H1 (cell line): Measurements from ENCODE around the gene TRABD2B. TPM values are rescaled to one million over a fixed set of nuclear protein-coding genes. Genes with fewer than 3 reads are reported as not detected.

Source experiments
- ATF3 ChIP-seq: IDR thresholded peaks from 2 replicates; pipeline ENCODE4 v1.6.1; 2011; ENCODE audit warnings: low read depth, mild to moderate bottlenecking, low read length; ENCODE audit not compliant: insufficient read depth
- MAFK ChIP-seq: IDR thresholded peaks from 2 replicates; pipeline ENCODE4 v1.6.1; 2012; ENCODE audit warnings: low read depth, mild to moderate bottlenecking, improper control_type of control experiment, low read length
- NANOG ChIP-seq: IDR thresholded peaks from 2 replicates; pipeline ENCODE4 v1.6.1; 2011; ENCODE audit warnings: low read length, low read depth, mild to moderate bottlenecking, inconsistent platforms; ENCODE audit not compliant: insufficient read depth, poor library complexity, severe bottlenecking
- SUZ12 ChIP-seq: fragments of 200-600 bp; sonication (generic); IDR thresholded peaks from 2 replicates; pipeline ENCODE4 v1.6.1; 2012; ENCODE audit warnings: mild to moderate bottlenecking, inconsistent platforms, low read length, moderate library complexity, mixed read lengths
- polyA plus RNA-seq, 7 experiments: library from polyadenylated mRNA; depleted of rRNA in 3 of 7; stranded (reverse) in 5 of 7; unstranded in 2 of 7; fragments of >200 nt in 5 of 7; fragments of 200-250 nt in 2 of 7; gene quantifications; 1 replicate in 5 of 7; 2 replicates in 1 of 7; 4 replicates in 1 of 7; pipeline versions ENCODE4 v1.2.1 to v1.2.3, GENCODE V29; 2011 to 2013; ENCODE audit warnings: missing spikeins in 2 of 7, mixed read lengths in 2 of 7
- total RNA-seq: library from RNA; stranded (reverse); fragmentation: NEBNext Ultra II Directional; extraction: Animal tissue kit (Norgen Biotek cat#: 25700); gene quantifications from 2 replicates; pipeline ENCODE4 v1.2.1, GENCODE V29; 2021

The TRABD2B gene
- total and polyA plus RNA-seq, 2 of the 8 experiments (the other 6 are each of a cell fraction or from before 2014, with no cell fraction given), result 0.95 to 3.4 TPM

GRCh38 chr1:47993416-47993740 is 3.8 kb downstream of the TRABD2B start (continued):
- TF ChIP-seq ATF3 (no peak), SUZ12 (no peak), MAFK (no peak), NANOG (no peak)
